HG03025 (cell line): ENCODE data around the gene FHIT.
"Not testable (repeated sequence)": the region's sequence is repeated elsewhere in the genome, so short reads cannot be mapped to it uniquely, and the experiment has no call there.

ENCODE experiments used
- ATAC-seq: cut with Tn5 transposase; IDR thresholded peaks from one replicate; pipeline ENCODE4 v1.9.1; 2021; ENCODE audit warnings: mild to moderate bottlenecking, moderate library complexity; ENCODE audit not compliant: unreplicated experiment, low FRiP score

The FHIT gene

GRCh38 chr3:59809710-59810444 lies 1441.4 kb downstream of the FHIT start:
- no peak for ATAC-seq

GRCh38 chr3:59809016-59809415 lies 1442.2 kb downstream of the FHIT start:
- ATAC-seq: no peak

- ATAC-seq: no peak
Measured at GRCh38 chr3:59808446-59808845, 1442.8 kb downstream of the FHIT start.

- ATAC-seq: no peak
Measured at GRCh38 chr3:59803268-59803667, 1448.0 kb downstream of the FHIT start.

GRCh38 chr3:59802453-59802852 lies 1448.8 kb downstream of the FHIT start:
- not testable (repeated sequence) for ATAC-seq

GRCh38 chr3:59802045-59802444 lies 1449.2 kb downstream of the FHIT start:
- ATAC-seq: no peak

- no peak for ATAC-seq
Measured at GRCh38 chr3:59800481-59800880, 1450.8 kb downstream of the FHIT start.

GRCh38 chr3:59798372-59799086 lies 1452.7 kb downstream of the FHIT start:
- no peak for ATAC-seq

GRCh38 chr3:59797533-59797932 lies 1453.7 kb downstream of the FHIT start:
- ATAC-seq: no peak

GRCh38 chr3:59796456-59796855 lies 1454.8 kb downstream of the FHIT start:
- no peak for ATAC-seq

- no peak for ATAC-seq
Measured at GRCh38 chr3:59795756-59796155, 1455.5 kb downstream of the FHIT start.

- ATAC-seq: no peak
Measured at GRCh38 chr3:59793976-59794375, 1457.3 kb downstream of the FHIT start.

GRCh38 chr3:59791774-59792308 lies 1459.4 kb downstream of the FHIT start:
- no peak for ATAC-seq

- ATAC-seq: no peak
Measured at GRCh38 chr3:59790241-59790640, 1461.0 kb downstream of the FHIT start.

GRCh38 chr3:59788801-59789200 lies 1462.5 kb downstream of the FHIT start:
- ATAC-seq: no peak

GRCh38 chr3:59788133-59788532 lies 1463.1 kb downstream of the FHIT start:
- no peak for ATAC-seq

- ATAC-seq: no peak
Measured at GRCh38 chr3:59786374-59786773, 1464.9 kb downstream of the FHIT start.

GRCh38 chr3:59784164-59784563 lies 1467.1 kb downstream of the FHIT start:
- ATAC-seq: no peak

- ATAC-seq: no peak
Measured at GRCh38 chr3:59783468-59783988, 1467.7 kb downstream of the FHIT start.

GRCh38 chr3:59782664-59783063 lies 1468.6 kb downstream of the FHIT start:
- no peak for ATAC-seq

- no peak for ATAC-seq
Measured at GRCh38 chr3:59780209-59780608, 1471.0 kb downstream of the FHIT start.

- ATAC-seq: no peak
Measured at GRCh38 chr3:59779260-59779659, 1472.0 kb downstream of the FHIT start.
